Osteoblast (primary cell): ENCODE measurements around the gene APLP2. TPM values are rescaled to one million over a fixed set of nuclear protein-coding genes. Genes with fewer than 3 reads are reported as not detected.

Experiments
- DNase-seq: peaks from one replicate; pipeline ENCODE4 v3.0.0; 2011; ENCODE audit warnings: low spot score, mixed read lengths; ENCODE audit not compliant: insufficient read length; ENCODE audit errors: missing footprints
- H2AFZ ChIP-seq: 2 replicates; pipeline ENCODE4 v1.6.0; 2011; ENCODE audit warnings: mild to moderate bottlenecking, low read length
- H3K27ac ChIP-seq: 2 replicates; pipeline ENCODE4 v1.5.1; 2011; ENCODE audit warnings: mild to moderate bottlenecking, low read depth, low read length, moderate library complexity
- H3K27me3 ChIP-seq: 2 replicates; pipeline ENCODE4 v1.6.0; 2012; ENCODE audit warnings: mild to moderate bottlenecking, control low read depth, inconsistent platforms, low read length, moderate library complexity; ENCODE audit not compliant: insufficient read depth
- H3K36me3 ChIP-seq: 2 replicates; pipeline ENCODE4 v1.5.1; 2011; ENCODE audit warnings: mild to moderate bottlenecking, low read length, control low read depth, moderate library complexity; ENCODE audit not compliant: insufficient read depth
- H3K4me1 ChIP-seq: 2 replicates; pipeline ENCODE4 v1.5.1; 2011; ENCODE audit warnings: mild to moderate bottlenecking, low read length, control low read depth, moderate library complexity; ENCODE audit not compliant: insufficient read depth
- H3K4me2 ChIP-seq: 2 replicates; pipeline ENCODE4 v1.6.0; 2011; ENCODE audit warnings: mild to moderate bottlenecking, low read length; ENCODE audit not compliant: insufficient read depth
- H3K4me3 ChIP-seq: fragments of 200-600 bp; sonication (generic); 3 replicates; pipeline ENCODE4 v1.5.1; 2012; ENCODE audit warnings: mild to moderate bottlenecking, low read length, inconsistent platforms; ENCODE audit not compliant: insufficient read depth
- H3K79me2 ChIP-seq: 2 replicates; pipeline ENCODE4 v1.6.0; 2012; ENCODE audit warnings: mild to moderate bottlenecking, low read length, control low read depth, inconsistent platforms; ENCODE audit not compliant: insufficient read depth
- H3K9me3 ChIP-seq: 2 replicates; pipeline ENCODE4 v1.5.1; 2011; ENCODE audit warnings: low read depth, low read length, control low read depth
- H4K20me1 ChIP-seq: 2 replicates; pipeline ENCODE4 v1.6.0; 2012; ENCODE audit warnings: mild to moderate bottlenecking, low read length, control low read depth; ENCODE audit not compliant: insufficient read depth
- CTCF ChIP-seq: IDR thresholded peaks from 2 replicates; pipeline ENCODE4 v1.5.1; 2011; ENCODE audit warnings: mild to moderate bottlenecking, low read depth, low read length, moderate library complexity; ENCODE audit errors: extremely low read depth
- total RNA-seq: library from RNA; depleted of rRNA; stranded (reverse); fragments of >200 nt; gene quantifications from 2 replicates; pipeline ENCODE4 v1.2.3, GENCODE V29; 2012

APLP2 gene
- total RNA-seq, 1 donor, result 331 TPM

- peaks cover 82% of the 10 kb centered on the region for H4K20me1 ChIP-seq
Observed at GRCh38 chr11:130096823-130097222, 27.1 kb downstream of the APLP2 start.

GRCh38 chr11:130097285-130097684 lies 27.6 kb downstream of the APLP2 start:
- H3K9me3 ChIP-seq, result no peaks in the 10 kb centered on the region
- no peak for DNase-seq
- no peaks in the 10 kb centered on the region for H3K36me3 ChIP-seq
- peaks cover 77% of the 10 kb centered on the region for H3K79me2 ChIP-seq
- TF ChIP-seq CTCF, result no peak
- H3K4me1 ChIP-seq, result peaks cover 13% of the 10 kb centered on the region
- no peak overlapping the region for H3K27ac ChIP-seq
- H3K27me3 ChIP-seq, result peaks cover 5% of the 10 kb centered on the region
- H4K20me1 ChIP-seq, result peaks cover 87% of the 10 kb centered on the region
- H3K4me2 ChIP-seq, result no peak overlapping the region
- H2AFZ ChIP-seq, result no peak overlapping the region
- no peak overlapping the region for H3K4me3 ChIP-seq

More at GRCh38 chr11:130096823-130097222, 27.1 kb downstream of the APLP2 start:
- Histone ChIP-seq H3K4me2 (no peak overlapping the region), H3K79me2 (peaks cover 73% of the 10 kb centered on the region), H3K36me3 (no peaks in the 10 kb centered on the region), H3K4me3 (no peak overlapping the region), H3K4me1 (peaks cover 11% of the 10 kb centered on the region), H3K27me3 (peaks cover 5% of the 10 kb centered on the region), H3K9me3 (no peaks in the 10 kb centered on the region), H2AFZ (no peak overlapping the region), H3K27ac (no peak overlapping the region)
- DNase-seq, result no peak
- no peak for TF ChIP-seq CTCF

GRCh38 chr11:130099356-130099755 lies 29.7 kb downstream of the APLP2 start:
- Histone ChIP-seq H3K36me3 (no peaks in the 10 kb centered on the region), H3K4me1 (peaks cover 29% of the 10 kb centered on the region), H3K9me3 (no peaks in the 10 kb centered on the region), H3K27me3 (peaks cover 6% of the 10 kb centered on the region), H3K27ac (no peak overlapping the region), H4K20me1 (peaks cover 94% of the 10 kb centered on the region), H3K4me3 (no peak overlapping the region), H2AFZ (no peak overlapping the region), H3K4me2 (no peak overlapping the region), H3K79me2 (peaks cover 71% of the 10 kb centered on the region)
- no peak for TF ChIP-seq CTCF
- DNase-seq, result no peak

DNA sequence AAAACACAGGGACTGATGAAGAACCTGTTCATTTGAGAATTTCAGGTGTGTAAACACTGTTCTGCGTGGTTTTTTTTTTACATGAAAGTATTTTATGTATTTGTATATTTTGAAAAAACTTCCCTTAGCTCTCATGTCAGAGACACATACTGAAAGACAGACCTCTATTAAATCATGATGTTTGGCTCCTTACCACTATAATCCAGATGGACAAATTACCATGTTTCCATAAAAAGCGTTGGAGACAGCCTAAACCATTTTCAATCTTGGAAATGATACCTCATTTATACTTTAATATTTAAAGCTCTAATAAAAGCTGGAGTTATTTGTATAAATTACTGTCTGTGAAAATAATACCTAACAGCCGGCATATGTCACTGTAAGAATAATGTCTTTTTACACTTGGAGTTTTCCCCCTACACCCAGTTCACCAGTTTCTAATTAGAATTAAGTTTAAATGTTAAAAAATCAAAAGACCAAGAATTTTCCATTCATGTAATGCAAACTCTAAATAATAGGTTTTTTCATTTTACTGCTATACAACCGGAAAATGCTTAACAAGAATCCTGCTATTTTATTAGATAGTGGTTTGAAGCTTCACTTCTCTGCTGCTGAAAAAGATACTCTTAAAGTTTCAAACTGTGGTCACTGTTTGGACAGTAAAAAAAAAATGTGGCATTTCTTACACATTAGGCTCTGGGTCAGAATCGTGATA lies 30.8 kb downstream of the APLP2 start:
- no peak for TF ChIP-seq CTCF
- no peaks in the 10 kb centered on the region for H3K9me3 ChIP-seq
- H2AFZ ChIP-seq, result no peak overlapping the region
- peaks cover 29% of the 10 kb centered on the region for H3K4me1 ChIP-seq
- H3K27me3 ChIP-seq, result peaks cover 15% of the 10 kb centered on the region
- no peak overlapping the region for H3K4me3 ChIP-seq
- no peak for DNase-seq
- no peaks in the 10 kb centered on the region for H3K36me3 ChIP-seq
- H3K4me2 ChIP-seq, result no peak overlapping the region
- H3K27ac ChIP-seq, result no peak overlapping the region
- H3K79me2 ChIP-seq, result peaks cover 68% of the 10 kb centered on the region
- peaks cover 95% of the 10 kb centered on the region for H4K20me1 ChIP-seq
